Gastrocnemius medialis (tissue), 4 donors: ENCODE results near the gene EVX2. TPM values are rescaled to one million over a fixed set of nuclear protein-coding genes. Genes with fewer than 3 reads are reported as not detected.
A peak's percentile ranks its signal among the peaks of the same experiment; 100 is the strongest.

Source experiments
- ATAC-seq, 2 donors: fragments of 150-250 bp; one replicate each; pipeline ENCODE4 v1.9.1; 2016
- DNase-seq, 2 donors: peaks; one replicate each; pipeline ENCODE4 v3.0.0-alpha.2; 2019
- H3K27ac ChIP-seq, 4 donors: fragments of 200-600 bp; sonication (generic); 1 replicate in 1 of 4; 2 replicates in 3 of 4; pipeline ENCODE4 v1.5.1; 2016 to 2018; ENCODE audit warnings: mild to moderate bottlenecking in 2 of 4, moderate library complexity in 1 of 4
- H3K27me3 ChIP-seq, 3 donors: fragments of 200-600 bp; sonication (generic) in 2 of 3; 1 replicate in 1 of 3; 2 replicates in 2 of 3; pipeline versions ENCODE4 v1.5.1 to v1.6.0; 2016 to 2019; ENCODE audit warnings: mild to moderate bottlenecking in 1 of 3, moderate library complexity in 1 of 3
- H3K36me3 ChIP-seq, 2 donors: fragments of 200-600 bp; sonication (generic) in 1 of 2; one replicate each; pipeline ENCODE4 v1.5.1; 2017 to 2018
- H3K4me1 ChIP-seq, 2 donors: fragments of 200-600 bp; sonication (generic) in 1 of 2; one replicate each; pipeline ENCODE4 v1.5.1; 2016 to 2017; ENCODE audit warnings: mild to moderate bottlenecking in 2 of 2
- H3K4me3 ChIP-seq, 4 donors: fragments of 200-600 bp; sonication (generic) in 3 of 4; 1 replicate in 1 of 4; 2 replicates in 3 of 4; pipeline ENCODE4 v1.5.1; 2016 to 2019; ENCODE audit warnings: mild to moderate bottlenecking in 2 of 4
- H3K9me3 ChIP-seq, 3 donors: fragments of 200-600 bp; sonication (generic) in 2 of 3; 1 replicate in 1 of 3; 2 replicates in 2 of 3; pipeline ENCODE4 v1.5.1; 2016 to 2019
- CTCF ChIP-seq, 5 experiments: fragments of 450-650 bp in 3 of 5; fragments of 200-600 bp in 2 of 5; sonication (generic) in 2 of 5; IDR thresholded peaks in 4 of 5; conservative IDR thresholded peaks in 1 of 5; 1 replicate in 4 of 5; 2 replicates in 1 of 5; pipeline ENCODE4 v1.5.1; 2016 to 2019; ENCODE audit warnings: antibody characterized with exemption in 5 of 5, mild to moderate bottlenecking in 3 of 5, moderate library complexity in 3 of 5
- POLR2A ChIP-seq, 2 donors: fragments of 450-650 bp; IDR thresholded peaks; one replicate each; pipeline ENCODE4 v1.6.1; 2017; ENCODE audit warnings: antibody characterized with exemption in 2 of 2, mild to moderate bottlenecking in 2 of 2, moderate library complexity in 2 of 2
- in situ Hi-C, 4 donors: fragments of 200-750 bp; cut with MboI; loops; one replicate each; pipeline versions ENCODE4 v1.15.0 to v1.8.0; 2017; ENCODE audit warnings: low sequenced_read_pairs in 4 of 4
- intact Hi-C: fragments of 100-400 bp; cut with DNase I; formaldehyde crosslinking; loops from one replicate; pipeline ENCODE4 v1.15.1; 2023; ENCODE audit warnings: low total_unique reads
- total RNA-seq, 4 donors: library from RNA; depleted of rRNA; stranded (reverse); fragments of >200 nt; gene quantifications; one replicate each; pipeline versions ENCODE4 v1.1.0 to v1.2.3, GENCODE V29; 2016

Gene EVX2
- total RNA-seq, 4 donors from 2014 or later = not detected

- in situ Hi-C loops = loop anchor here in 3 of 4 donors (25.0 kb wide), 2 partner anchors 681 to 1031 kb away; no protein-coding TSS in a partner anchor
- peaks cover 9 to 15% of the 10 kb centered on the region in 2 donors for H3K4me1 ChIP-seq
Measured at GRCh38 chr2:176130957-176131847, 47.4 kb upstream of the EVX2 start.

GRCh38 chr2:176130147-176130956 lies 46.6 kb upstream of the EVX2 start:
- DNase-seq (no peak), ATAC-seq (peak; percentile 42 to 66)
- Histone ChIP-seq H3K4me3 (peak overlapping the region; percentile 60 to 68 (median 66)), H3K27me3 (peaks cover 0 to 50% (median 30%) of the 10 kb centered on the region in 3 donors), H3K9me3 (no peaks in the 10 kb centered on the region), H3K4me1 (peaks cover 8 to 12% of the 10 kb centered on the region in 2 donors), H3K36me3 (no peaks in the 10 kb centered on the region), H3K27ac (peak overlapping the region; percentile 83 to 95 (median 86))
- in situ Hi-C loops = loop anchor here in 3 of 4 donors (25.0 kb wide), 2 partner anchors 682 to 1032 kb away; no protein-coding TSS in a partner anchor
- TF ChIP-seq POLR2A (IDR thresholded peaks at IDR 0.05) (peak; percentile 26 to 44), CTCF (IDR thresholded peaks at IDR 0.05 in 4 of 5, conservative IDR thresholded peaks at IDR 0.05 in 1 of 5) (peak in 1 of 5 experiments; percentile 9)
- intact Hi-C loops = loop anchor here (2.0 to 5.0 kb wide), 2 partner anchors 58 to 128 kb away; partner anchors contain the start of genes HOXD1 and LNPK

More at GRCh38 chr2:176130957-176131847, 47.4 kb upstream of the EVX2 start:
- intact Hi-C loops = loop anchor here (2.0 to 5.0 kb wide), 2 partner anchors 58 to 129 kb away; partner anchors contain the start of genes HOXD1 and LNPK
- Histone ChIP-seq H3K9me3 (no peaks in the 10 kb centered on the region), H3K36me3 (no peaks in the 10 kb centered on the region), H3K27ac (peak overlapping the region; percentile 83 to 95 (median 86)), H3K27me3 (peaks cover 0 to 54% (median 28%) of the 10 kb centered on the region in 3 donors), H3K4me3 (peak overlapping the region; percentile 60 to 68 (median 66))
- no peak for ATAC-seq
- TF ChIP-seq CTCF (IDR thresholded peaks at IDR 0.05 in 4 of 5, conservative IDR thresholded peaks at IDR 0.05 in 1 of 5) (no peak), POLR2A (IDR thresholded peaks at IDR 0.05) (no peak)
- no peak for DNase-seq

- H3K4me3 ChIP-seq = peak overlapping the region; percentile 57 to 77 (median 68)
- in situ Hi-C loops (loop anchor here (5.0 to 25.0 kb wide), 8 partner anchors 323 to 1033 kb away; no protein-coding TSS in a partner anchor), intact Hi-C loops (loop anchor here (2.0 to 10.0 kb wide), 6 partner anchors 59 to 1015 kb away; partner anchors contain the start of genes HOXD1 and LNPK)
- H3K36me3 ChIP-seq = no peaks in the 10 kb centered on the region
- no peaks in the 10 kb centered on the region for H3K9me3 ChIP-seq
- no peak for TF ChIP-seq POLR2A (IDR thresholded peaks at IDR 0.05)
- no peak for TF ChIP-seq CTCF (IDR thresholded peaks at IDR 0.05 in 4 of 5, conservative IDR thresholded peaks at IDR 0.05 in 1 of 5)
- peaks cover 3 to 6% of the 10 kb centered on the region in 2 donors for H3K4me1 ChIP-seq
- peak overlapping the region; percentile 83 to 95 (median 86) for H3K27ac ChIP-seq
- H3K27me3 ChIP-seq = peaks cover 0 to 55% (median 36%) of the 10 kb centered on the region in 3 donors
- DNase-seq = no peak
- ATAC-seq = peak; percentile 37 to 59
Measured at GRCh38 chr2:176129813-176130146, 46.0 kb upstream of the EVX2 start.
